SH-SY5Y (cell line): ENCODE measurements around the gene GARIN5B.
"Not testable (repeated sequence)": the region's sequence is repeated elsewhere in the genome, so short reads cannot be mapped to it uniquely, and the experiment has no call there.

Experiments used
- GATA2 ChIP-seq: IDR thresholded peaks from 2 replicates; pipeline ENCODE4 v1.6.1; 2011; ENCODE audit warnings: mild to moderate bottlenecking, low read depth, low read length
- GATA3 ChIP-seq: IDR thresholded peaks from 2 replicates; pipeline ENCODE4 v1.6.1; 2011; ENCODE audit warnings: low read depth, mild to moderate bottlenecking, low read length, moderate library complexity

Gene GARIN5B

GRCh38 chr19:55362990-55363716 is at the start of gene GARIN5B:
TSS of gene GARIN5B (minus strand) at chr19:55363260. CDS start at chr19:55363066, 194 bp downstream.
- TF ChIP-seq GATA3 (no peak), GATA2 (no peak)

DNA sequence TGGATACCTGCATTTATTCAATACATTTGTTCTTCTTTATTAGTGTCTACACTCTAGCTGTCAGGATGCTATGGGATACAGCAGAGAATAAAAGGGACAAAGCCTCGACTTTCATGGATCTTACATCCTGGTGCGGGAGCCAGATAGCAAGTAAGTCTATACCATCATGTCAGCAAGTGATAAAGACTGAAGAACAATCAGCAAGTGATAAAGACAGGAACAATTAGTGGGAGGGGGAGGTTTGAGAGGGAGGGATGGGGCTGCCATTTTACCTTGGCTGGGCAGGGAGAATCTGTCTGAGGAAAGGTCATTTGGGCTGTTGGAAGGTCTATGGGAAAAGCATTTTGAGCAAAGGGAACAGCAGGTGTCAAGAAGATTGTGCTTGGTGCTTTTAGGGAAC is 47.1 kb upstream of the GARIN5B start:
- TF ChIP-seq GATA2 (no peak), GATA3 (no peak)

DNA sequence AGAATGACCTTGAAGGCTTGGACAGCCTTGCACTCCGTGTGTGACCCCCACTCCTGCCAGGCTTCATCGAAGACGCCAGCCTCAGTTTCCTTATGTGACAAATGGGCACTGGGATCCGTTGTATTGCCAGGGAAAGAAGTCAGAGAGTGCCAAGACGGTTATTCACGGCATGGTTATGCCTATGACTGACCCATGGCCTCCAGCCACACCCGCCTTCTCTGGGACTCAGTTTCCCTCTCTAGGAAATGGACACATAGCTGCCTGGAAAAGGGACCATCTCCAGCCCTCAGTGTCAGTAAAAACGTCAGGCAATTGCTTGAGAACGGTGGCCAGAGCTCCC is 45.4 kb upstream of the GARIN5B start:
- TF ChIP-seq GATA3 (no peak), GATA2 (no peak)

DNA sequence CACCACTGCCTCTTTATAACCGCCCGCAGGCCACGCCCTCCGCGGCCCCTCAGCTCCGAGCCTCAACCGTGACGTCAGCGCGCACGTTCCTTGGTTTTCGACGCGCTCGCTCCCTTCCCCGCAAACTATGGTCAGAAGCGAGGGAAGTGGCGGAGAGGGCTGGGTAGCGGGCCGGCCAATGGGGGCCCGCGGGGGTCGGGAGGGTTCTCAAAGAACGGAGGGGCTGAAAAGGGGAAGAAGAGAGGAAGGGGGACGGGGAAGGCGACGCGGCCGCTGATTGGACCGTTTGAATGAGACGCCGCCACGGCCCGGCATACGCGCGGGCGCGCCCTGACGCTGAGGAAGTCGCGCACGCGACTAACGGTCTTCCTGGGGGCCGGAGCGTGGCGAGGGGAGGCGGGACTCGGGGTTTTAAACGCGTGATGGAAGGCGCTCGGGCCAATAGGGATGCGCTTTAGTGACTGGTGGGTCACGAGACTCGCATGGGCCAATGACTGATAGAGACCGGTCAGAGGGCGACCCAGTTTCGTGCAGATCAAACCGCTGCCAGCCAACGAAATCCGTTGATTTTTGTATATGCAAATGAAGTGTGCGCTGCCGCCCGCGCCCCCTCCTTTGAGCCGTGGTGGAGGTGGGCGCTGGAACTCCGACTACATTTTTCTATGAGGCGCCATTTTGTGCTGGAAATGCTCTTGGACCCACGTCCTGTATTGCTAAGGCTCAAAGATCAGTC is 44.9 kb upstream of the GARIN5B start:
- TF ChIP-seq GATA2: no peak
- no peak for TF ChIP-seq GATA3

GRCh38 chr19:55407550-55407799 is 44.4 kb upstream of the GARIN5B start, which contains the start of gene UBE2S:
TSS of gene UBE2S (minus strand) at chr19:55407788. CDS start at chr19:55407589, 199 bp downstream.
- TF ChIP-seq GATA3, GATA2: not testable (repeated sequence)

GRCh38 chr19:55406826-55407549 is 43.9 kb upstream of the GARIN5B start:
- TF ChIP-seq GATA2 (no peak), GATA3 (no peak)

GRCh38 chr19:55406091-55406825 is 43.2 kb upstream of the GARIN5B start:
- no peak for TF ChIP-seq GATA2
- no peak for TF ChIP-seq GATA3

- TF ChIP-seq GATA3: no peak
Measured at GRCh38 chr19:55405638-55406037, 42.6 kb upstream of the GARIN5B start.

GRCh38 chr19:55402509-55402908 is 39.4 kb upstream of the GARIN5B start:
- TF ChIP-seq GATA3: no peak
- no peak for TF ChIP-seq GATA2

- TF ChIP-seq GATA3 (no peak), GATA2 (no peak)
Measured at GRCh38 chr19:55400281-55401087, 37.4 kb upstream of the GARIN5B start.

GRCh38 chr19:55398200-55398925 is 35.3 kb upstream of the GARIN5B start:
- TF ChIP-seq GATA3 (no peak), GATA2 (no peak)

- TF ChIP-seq GATA2: no peak
- TF ChIP-seq GATA3: no peak
Measured at GRCh38 chr19:55392820-55393761, 30.0 kb upstream of the GARIN5B start.
